Stimulated activated CD4-positive, alpha-beta T cell treated with anti-CD3 and anti-CD28 coated beads, TNF-alpha, amount 100 ng/mL, for 24 hours (primary cell): ENCODE measurements around the gene ZNF236.
"Not testable (repeated sequence)": the region's sequence is repeated elsewhere in the genome, so short reads cannot be mapped to it uniquely, and the experiment has no call there.

ENCODE experiments used
- DNase-seq, 3 experiments: peaks; one replicate each; pipeline ENCODE4 v3.0.0-alpha.2; 2020; ENCODE audit warnings: low read depth in 3 of 3

The ZNF236 gene

DNA sequence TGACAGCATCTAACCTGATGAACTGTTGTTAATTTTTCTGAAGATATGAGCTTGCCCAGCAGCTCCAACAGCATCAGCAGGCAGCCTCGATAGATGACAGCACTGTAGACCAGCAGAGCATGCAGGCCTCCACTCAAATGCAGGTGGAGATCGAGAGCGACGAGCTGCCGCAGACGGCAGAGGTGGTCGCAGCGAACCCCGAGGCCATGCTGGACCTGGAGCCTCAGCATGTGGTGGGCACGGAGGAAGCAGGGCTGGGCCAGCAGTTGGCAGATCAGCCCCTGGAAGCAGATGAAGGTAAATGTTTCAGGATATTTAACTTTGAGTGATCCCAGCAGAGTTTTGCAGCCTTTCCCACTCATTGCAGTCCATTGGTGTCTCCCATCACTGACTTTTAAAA lies 85.9 kb downstream of the ZNF236 start:
- DNase-seq: no peak

DNA sequence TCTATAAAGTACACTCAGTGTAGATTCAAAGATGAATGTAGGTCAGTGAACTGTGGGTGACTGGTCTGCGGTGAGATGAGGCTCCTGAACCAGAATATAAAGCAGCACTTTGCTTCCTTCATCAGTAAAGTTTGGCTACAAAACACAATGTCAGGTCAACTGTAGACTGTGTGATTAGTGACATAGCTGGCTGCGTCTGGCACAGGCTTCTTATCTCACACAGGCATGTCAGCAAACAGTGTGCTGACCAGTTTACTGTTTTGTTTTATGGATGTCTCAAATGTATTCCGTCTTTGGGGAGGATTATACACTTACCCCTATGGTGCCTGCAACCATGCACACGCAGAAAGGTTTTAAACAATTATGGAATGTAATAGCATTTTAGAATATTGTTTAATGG lies 87.1 kb downstream of the ZNF236 start:
- no peak for DNase-seq

- no peak for DNase-seq
Measured at GRCh38 chr18:76911440-76911839, 89.1 kb downstream of the ZNF236 start.

DNA sequence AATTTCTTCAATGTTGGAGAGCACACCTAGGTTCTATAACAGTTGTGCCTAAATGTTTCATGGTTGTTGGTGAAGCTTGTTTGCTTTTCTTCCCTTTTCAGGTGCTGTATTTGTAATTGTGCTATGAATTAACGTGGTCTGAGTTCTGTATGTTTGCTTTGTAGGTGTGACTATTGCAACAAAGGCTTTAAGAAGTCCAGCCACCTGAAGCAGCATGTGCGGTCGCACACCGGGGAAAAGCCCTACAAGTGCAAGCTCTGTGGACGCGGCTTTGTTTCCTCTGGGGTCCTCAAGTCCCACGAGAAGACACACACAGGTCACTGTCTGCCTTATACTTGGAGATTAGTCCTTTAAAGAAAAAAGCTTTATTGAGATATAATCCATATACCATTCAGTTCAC lies 91.2 kb downstream of the ZNF236 start:
- no peak for DNase-seq

GRCh38 chr18:76914314-76914713 lies 92.0 kb downstream of the ZNF236 start:
- DNase-seq: no peak

DNA sequence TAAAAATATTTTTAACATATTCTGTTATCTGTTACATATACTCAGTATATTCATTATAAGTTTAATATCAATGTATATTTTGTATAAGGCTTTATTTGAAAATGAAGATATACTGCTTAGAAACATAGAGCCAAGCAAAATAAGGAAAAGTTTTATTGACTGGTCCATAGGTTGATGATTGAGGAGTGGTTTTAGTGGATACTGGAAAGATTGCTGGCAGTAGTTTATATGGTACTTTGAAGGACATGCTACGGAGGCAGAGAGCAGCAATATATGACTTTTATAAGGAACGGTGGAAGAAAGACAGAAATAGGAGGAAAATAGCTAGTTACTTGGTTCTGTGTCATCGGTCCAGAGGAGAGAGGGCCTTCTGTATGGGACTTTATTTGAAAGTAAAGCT lies 92.4 kb downstream of the ZNF236 start:
- DNase-seq: no peak

GRCh38 chr18:76915456-76915855 lies 93.1 kb downstream of the ZNF236 start:
- DNase-seq: no peak

DNA sequence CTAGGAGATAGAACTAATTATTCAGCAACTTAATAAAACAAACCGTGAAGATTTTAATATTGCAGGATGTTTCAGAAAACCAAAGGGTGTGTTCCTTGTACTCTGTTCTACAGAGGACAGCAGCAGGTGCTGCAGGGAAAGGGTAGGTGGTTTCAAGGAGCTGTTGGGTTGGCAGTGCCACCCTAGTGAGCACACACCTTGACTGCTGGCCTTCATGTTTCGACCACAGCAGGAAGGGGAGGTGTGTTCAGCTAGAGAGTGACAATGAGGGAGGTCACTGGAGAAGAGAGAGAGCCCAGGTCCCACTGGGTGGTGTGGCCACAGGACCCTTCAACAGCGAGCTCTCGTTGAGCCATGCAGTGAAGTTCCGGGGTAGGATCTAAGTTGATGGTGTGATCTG lies 98.6 kb downstream of the ZNF236 start:
- no peak for DNase-seq

DNA sequence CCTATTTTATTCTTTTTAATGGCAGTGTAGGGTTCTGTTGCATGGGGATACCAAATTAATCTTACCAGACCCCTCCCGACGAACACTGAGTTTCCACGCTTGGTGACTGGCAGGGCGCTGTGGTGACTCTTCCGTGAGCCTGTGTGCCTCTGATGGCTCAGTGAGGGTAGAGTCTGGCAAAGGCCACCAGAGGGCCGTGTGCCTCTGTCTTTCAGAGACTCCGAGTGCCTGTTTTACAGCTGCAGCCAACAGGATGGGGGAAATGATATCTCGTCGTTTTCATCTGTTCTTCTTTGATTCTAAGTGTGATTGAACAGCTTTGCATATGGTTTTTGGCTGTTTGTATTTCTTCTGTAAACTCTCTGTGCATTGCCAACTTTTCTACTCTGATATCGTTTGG lies 99.8 kb downstream of the ZNF236 start:
- DNase-seq: peak in 1 of 3 experiments; percentile 38

GRCh38 chr18:76923485-76924085 lies 101.2 kb downstream of the ZNF236 start:
- no peak for DNase-seq

DNA sequence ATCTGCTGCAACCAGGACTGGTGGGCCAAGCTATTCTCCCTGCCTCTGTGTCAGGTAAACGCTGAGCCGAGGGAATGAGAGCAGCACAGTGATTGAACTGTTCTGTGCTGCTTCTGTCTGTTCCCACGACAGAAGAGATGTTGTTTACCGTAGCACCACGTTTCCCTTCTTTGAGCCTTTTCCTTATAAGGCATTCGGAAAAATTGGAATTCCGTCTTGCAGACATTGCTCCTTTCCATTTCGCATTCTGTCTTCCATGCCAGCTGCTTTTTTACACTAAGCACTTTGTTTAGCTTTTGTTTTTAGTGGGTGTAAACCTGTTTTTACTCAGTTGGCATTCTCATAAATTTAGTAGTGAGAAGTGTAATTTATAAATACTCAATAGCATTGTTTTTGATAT lies 103.1 kb downstream of the ZNF236 start:
- DNase-seq: no peak

DNA sequence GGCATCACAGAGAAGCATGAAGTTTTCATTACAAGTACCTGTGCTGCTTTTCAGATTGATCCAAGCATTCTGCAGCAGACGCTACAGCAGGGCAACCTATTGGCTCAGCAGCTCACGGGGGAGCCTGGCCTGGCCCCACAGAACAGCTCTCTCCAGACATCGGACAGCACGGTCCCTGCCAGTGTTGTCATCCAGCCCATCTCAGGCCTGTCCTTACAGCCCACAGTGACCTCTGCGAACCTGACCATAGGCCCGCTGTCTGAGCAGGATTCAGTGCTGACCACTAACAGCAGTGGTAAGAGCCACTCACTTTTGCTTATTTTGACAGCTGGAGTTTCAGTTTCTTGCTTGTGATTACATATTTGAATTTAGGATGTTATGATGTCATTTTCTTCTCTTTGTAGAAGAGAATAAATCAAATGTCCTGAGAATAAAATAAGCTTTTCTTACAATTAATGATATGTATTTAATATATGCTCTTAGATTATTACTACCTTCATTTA lies 104.9 kb downstream of the ZNF236 start:
- DNase-seq: no peak

- no peak for DNase-seq
Measured at GRCh38 chr18:76928179-76928868, 106.0 kb downstream of the ZNF236 start.

GRCh38 chr18:76931171-76931570 lies 108.8 kb downstream of the ZNF236 start:
- DNase-seq: no peak

DNA sequence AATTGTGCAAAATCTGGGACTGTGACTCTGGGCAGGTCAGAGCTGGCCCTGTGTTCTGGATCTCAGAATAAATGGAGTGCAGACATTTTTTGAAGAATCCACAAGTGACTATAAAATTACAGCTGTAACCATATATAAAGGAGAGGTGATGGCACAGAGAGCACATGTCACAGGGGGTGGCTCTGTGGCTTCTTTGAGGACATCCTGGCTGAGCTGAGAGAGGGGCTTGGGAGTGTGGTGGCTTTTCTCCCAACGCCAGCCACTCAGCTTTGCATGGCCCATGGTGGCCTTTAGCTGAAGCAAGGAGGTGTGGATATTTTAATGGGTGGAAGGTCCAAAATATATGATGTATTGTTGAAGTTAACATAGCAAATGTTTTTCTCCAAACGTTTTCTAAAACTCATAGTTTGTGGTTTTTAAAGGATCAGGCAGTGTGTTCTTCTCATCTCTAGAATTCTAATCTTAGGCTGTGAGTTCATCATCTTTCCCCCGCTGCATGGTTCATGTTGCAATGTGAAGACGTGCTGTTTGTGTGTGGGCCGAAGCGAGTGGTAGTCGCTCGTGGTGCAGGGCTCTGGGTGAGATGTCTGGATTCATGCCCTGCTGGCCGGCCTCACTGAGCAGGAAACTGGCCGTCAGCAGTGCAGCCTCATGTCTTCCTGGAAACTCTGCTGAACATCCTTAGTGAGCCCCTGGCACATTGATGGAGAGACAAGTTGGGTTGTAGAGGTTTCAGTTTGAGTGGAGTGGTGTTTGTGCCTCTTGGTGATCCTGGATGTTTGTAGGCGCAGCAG lies 109.9 kb downstream of the ZNF236 start:
- no peak for DNase-seq

DNA sequence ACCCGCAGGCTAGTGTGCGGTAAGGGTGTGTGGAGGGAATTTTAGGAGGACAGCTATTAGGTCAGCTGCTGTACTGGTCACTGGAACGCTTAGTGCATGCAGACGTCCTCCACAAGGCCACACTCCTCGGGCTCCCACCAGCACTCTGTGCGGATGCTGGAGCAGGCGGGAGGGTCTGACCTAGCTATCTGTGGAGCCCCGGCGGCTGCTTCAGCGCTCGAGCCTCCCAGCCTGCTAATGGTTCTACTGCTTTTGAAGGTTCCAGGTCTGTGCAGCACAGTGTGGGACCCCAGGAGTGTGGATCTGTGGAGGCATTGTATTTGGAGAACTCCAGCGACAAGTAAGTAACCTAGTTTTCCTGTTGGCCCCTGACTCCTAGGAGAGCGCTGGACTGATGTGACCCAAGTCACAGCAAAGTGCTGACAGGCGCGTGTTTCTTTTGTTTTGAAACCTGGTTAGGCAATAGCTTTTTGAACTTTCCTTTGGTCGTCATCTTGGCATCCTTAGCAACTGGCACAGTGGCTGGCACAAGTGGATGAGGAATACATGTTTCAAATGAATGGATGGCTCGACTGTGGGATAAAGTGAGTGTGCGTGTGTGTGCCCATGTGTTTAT lies 113.5 kb downstream of the ZNF236 start:
- DNase-seq: no peak

GRCh38 chr18:76936877-76937276 lies 114.5 kb downstream of the ZNF236 start:
- no peak for DNase-seq

GRCh38 chr18:76937597-76937996 lies 115.2 kb downstream of the ZNF236 start:
- no peak for DNase-seq

GRCh38 chr18:76938619-76939018 lies 116.3 kb downstream of the ZNF236 start:
- no peak for DNase-seq

DNA sequence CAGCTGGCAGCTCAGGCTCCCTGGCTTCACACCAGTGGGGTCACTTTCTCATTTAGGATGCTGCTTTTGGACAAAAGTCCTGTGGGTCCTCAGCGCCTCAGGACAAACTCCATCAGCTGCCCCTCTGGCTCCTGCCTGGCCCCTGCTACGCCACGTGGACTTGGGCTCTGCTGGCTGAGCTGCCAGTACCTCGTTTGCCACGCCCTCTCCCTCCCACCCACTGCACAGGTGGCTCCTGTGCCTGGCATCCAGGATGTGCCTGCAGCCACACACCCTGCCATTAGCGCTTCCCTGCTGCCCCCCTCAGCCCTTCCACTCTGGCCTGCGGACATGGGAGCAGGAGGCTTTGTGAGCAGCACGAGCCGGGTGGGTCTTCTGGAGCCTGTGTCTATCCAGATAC lies 118.9 kb downstream of the ZNF236 start:
- DNase-seq: no peak

- no peak for DNase-seq
Measured at GRCh38 chr18:76943542-76944339, 121.4 kb downstream of the ZNF236 start.

GRCh38 chr18:76944346-76944745 lies 122.0 kb downstream of the ZNF236 start:
- DNase-seq: not testable (repeated sequence)
